GM21528 (cell line): ENCODE data around the gene TTC6.

Experiments
- ATAC-seq: cut with Tn5 transposase; IDR thresholded peaks from one replicate; pipeline ENCODE4 v1.9.1; 2021; ENCODE audit warnings: mild to moderate bottlenecking, moderate library complexity; ENCODE audit not compliant: unreplicated experiment, low FRiP score

The TTC6 gene

GRCh38 chr14:37618498-37619028 lies 23.1 kb downstream of the TTC6 start:
- ATAC-seq, result no peak

GRCh38 chr14:37620856-37621255 lies 25.4 kb downstream of the TTC6 start:
- no peak for ATAC-seq

GRCh38 chr14:37622231-37622923 lies 26.9 kb downstream of the TTC6 start:
- ATAC-seq, result no peak

GRCh38 chr14:37623426-37623951 lies 28.1 kb downstream of the TTC6 start:
- ATAC-seq, result no peak

GRCh38 chr14:37623971-37624370 lies 28.5 kb downstream of the TTC6 start:
- ATAC-seq, result no peak

- ATAC-seq, result no peak
Measured at GRCh38 chr14:37625597-37626595, 30.5 kb downstream of the TTC6 start.

GRCh38 chr14:37637341-37637740 lies 41.9 kb downstream of the TTC6 start:
- no peak for ATAC-seq

- no peak for ATAC-seq
Measured at GRCh38 chr14:37638599-37638998, 43.2 kb downstream of the TTC6 start.

- ATAC-seq, result no peak
Measured at GRCh38 chr14:37641117-37641516, 45.7 kb downstream of the TTC6 start.

- no peak for ATAC-seq
Measured at GRCh38 chr14:37642125-37642524, 46.7 kb downstream of the TTC6 start.

- no peak for ATAC-seq
Measured at GRCh38 chr14:37643701-37644100, 48.3 kb downstream of the TTC6 start.
